ENCODE data around the gene CXXC1.
"Not testable (repeated sequence)": the region's sequence is repeated elsewhere in the genome, so short reads cannot be mapped to it uniquely, and the experiment has no call there.

The CXXC1 gene

GRCh38 chr18:50297621-50298442, 10.3 kb upstream of the CXXC1 start:
- peak; percentile 22 to 51 (median 46) for DNase-seq

GRCh38 chr18:50293039-50293438, 5.5 kb upstream of the CXXC1 start:
- DNase-seq = no peak

GRCh38 chr18:50289108-50289443, 1.6 kb upstream of the CXXC1 start:
- DNase-seq = no peak

GRCh38 chr18:50288348-50289107, 1.0 kb upstream of the CXXC1 start:
- not testable (repeated sequence) for DNase-seq

GRCh38 chr18:50287028-50287440, 458 bp downstream of the CXXC1 start:
- DNase-seq = no peak

GRCh38 chr18:50286391-50287027, 983 bp downstream of the CXXC1 start:
- no peak for DNase-seq

GRCh38 chr18:50285631-50286321, 1.7 kb downstream of the CXXC1 start:
- DNase-seq = no peak

- DNase-seq = no peak
These were observed 2.4 kb downstream of the CXXC1 start for GRCh38 chr18:50285071-50285470.

- DNase-seq = no peak
These were observed 3.1 kb downstream of the CXXC1 start for GRCh38 chr18:50284255-50284885.

GRCh38 chr18:50283469-50284209, 3.9 kb downstream of the CXXC1 start:
- no peak for DNase-seq

- DNase-seq = no peak
These were observed 4.8 kb downstream of the CXXC1 start for GRCh38 chr18:50282521-50283335.

- no peak for DNase-seq
These were observed 5.4 kb downstream of the CXXC1 start for GRCh38 chr18:50281972-50282520.

- DNase-seq = peak; percentile 99 to 100 (median 99)
These were observed 6.1 kb downstream of the CXXC1 start, which contains the start of gene MBD1 for GRCh38 chr18:50281295-50281971. MBD1 (minus strand) TSS chr18:50281523; CDS start chr18:50279992, 1,531 bp downstream.

GRCh38 chr18:50280707-50281294, 6.7 kb downstream of the CXXC1 start:
- no peak for DNase-seq

- DNase-seq = no peak
These were observed 7.7 kb downstream of the CXXC1 start for GRCh38 chr18:50279752-50280151.

- no peak for DNase-seq
These were observed 9.6 kb downstream of the CXXC1 start for GRCh38 chr18:50277942-50278341.

- no peak for DNase-seq
These were observed 11.0 kb downstream of the CXXC1 start for GRCh38 chr18:50276452-50276851.

GRCh38 chr18:50275503-50276036, 11.9 kb downstream of the CXXC1 start:
- DNase-seq = no peak

GRCh38 chr18:50274941-50275340, 12.6 kb downstream of the CXXC1 start:
- no peak for DNase-seq

All from activated CD4-positive, CD25-positive, alpha-beta regulatory T cell (primary cell).